ENCODE data around the gene CKAP2L.

Gene CKAP2L

DNA sequence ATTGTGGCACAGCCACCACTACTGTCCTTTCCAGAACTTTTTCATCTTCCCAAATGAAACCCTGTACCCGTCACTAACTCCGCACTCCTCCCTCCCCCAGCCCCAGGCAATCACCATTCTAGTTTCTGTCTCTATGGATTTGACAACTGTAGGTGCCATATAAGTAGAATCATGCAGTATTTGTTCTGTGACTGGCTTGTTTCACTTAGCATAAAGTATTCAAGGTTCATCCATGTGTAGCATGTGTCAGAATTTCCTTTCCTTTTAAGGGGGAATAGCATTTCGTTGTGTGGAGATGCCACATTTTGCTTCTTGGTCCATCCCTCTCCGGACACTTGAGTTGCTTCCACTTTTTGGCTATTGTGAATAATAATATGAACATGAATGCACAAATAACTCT, 842 bp upstream of the CKAP2L start:
- TF ChIP-seq POLR2A (IDR thresholded peaks at IDR 0.05; ENCODE audit: extremely low read depth, insufficient read length) (no peak), MYC (IDR thresholded peaks at IDR 0.05; ENCODE audit: low read depth, low read length) (no peak)
- TF ChIP-seq, protein P1, sequence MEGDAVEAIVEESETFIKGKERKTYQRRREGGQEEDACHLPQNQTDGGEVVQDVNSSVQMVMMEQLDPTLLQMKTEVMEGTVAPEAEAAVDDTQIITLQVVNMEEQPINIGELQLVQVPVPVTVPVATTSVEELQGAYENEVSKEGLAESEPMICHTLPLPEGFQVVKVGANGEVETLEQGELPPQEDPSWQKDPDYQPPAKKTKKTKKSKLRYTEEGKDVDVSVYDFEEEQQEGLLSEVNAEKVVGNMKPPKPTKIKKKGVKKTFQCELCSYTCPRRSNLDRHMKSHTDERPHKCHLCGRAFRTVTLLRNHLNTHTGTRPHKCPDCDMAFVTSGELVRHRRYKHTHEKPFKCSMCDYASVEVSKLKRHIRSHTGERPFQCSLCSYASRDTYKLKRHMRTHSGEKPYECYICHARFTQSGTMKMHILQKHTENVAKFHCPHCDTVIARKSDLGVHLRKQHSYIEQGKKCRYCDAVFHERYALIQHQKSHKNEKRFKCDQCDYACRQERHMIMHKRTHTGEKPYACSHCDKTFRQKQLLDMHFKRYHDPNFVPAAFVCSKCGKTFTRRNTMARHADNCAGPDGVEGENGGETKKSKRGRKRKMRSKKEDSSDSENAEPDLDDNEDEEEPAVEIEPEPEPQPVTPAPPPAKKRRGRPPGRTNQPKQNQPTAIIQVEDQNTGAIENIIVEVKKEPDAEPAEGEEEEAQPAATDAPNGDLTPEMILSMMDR (IDR thresholded peaks at IDR 0.05; ENCODE audit: low read depth, low read length) = no peak
- TF ChIP-seq, protein P2, sequence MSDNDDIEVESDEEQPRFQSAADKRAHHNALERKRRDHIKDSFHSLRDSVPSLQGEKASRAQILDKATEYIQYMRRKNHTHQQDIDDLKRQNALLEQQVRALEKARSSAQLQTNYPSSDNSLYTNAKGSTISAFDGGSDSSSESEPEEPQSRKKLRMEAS (IDR thresholded peaks at IDR 0.05; ENCODE audit: low read depth, low read length) = no peak
- H3K4me3 ChIP-seq (ENCODE audit: low read depth, low read length) = peak overlapping the region; percentile 85
- no peak for DNase-seq (ENCODE audit: low read depth)

DNA sequence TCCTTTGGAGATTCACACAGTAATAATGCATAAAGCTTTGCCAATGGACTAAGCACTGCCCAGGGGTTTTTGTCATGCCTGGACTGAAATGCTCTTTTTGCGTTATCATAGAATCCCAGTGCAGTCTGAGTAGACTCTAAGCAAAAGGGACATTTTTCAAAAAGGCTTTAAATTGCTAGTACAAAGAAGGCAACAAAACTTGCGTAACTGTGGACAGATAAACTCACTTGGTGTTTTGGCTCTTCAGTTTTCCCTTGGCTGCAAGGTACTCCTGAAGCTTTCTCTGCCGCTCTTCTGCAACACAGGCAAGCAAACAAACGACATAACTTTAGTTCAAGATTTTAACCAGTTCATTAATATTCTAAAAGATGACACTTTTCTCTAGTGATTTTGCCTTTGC, 2.1 kb downstream of the CKAP2L start:
- no peak for DNase-seq (ENCODE audit: low read depth)
- TF ChIP-seq, protein P2 (IDR thresholded peaks at IDR 0.05; ENCODE audit: low read depth, low read length) = no peak
- TF ChIP-seq POLR2A (IDR thresholded peaks at IDR 0.05; ENCODE audit: extremely low read depth, insufficient read length) (no peak), MYC (IDR thresholded peaks at IDR 0.05; ENCODE audit: low read depth, low read length) (no peak)
- TF ChIP-seq, protein P1 (IDR thresholded peaks at IDR 0.05; ENCODE audit: low read depth, low read length) = no peak
- H3K4me3 ChIP-seq (ENCODE audit: low read depth, low read length) = peak overlapping the region; percentile 12

DNA sequence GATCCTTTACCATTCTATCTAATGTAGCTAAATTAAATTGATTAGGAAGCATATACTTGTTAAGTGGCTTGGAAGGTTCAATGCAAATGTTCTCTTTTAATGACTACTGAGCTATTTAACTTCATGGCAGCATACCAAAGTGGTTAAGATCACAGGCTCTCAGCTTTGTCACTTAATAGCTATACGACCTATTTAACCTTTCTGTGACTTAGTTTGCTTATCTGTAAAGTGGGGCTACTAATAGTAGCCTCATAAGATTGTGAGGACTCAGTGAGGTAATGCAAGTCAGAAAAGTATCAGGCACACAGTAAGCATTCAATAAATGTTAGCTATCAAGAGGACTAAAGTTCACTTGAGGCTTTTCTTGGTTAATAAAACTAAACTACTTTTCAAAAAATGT, 4.3 kb downstream of the CKAP2L start:
- DNase-seq (ENCODE audit: low read depth) = no peak
- no peak overlapping the region for H3K4me3 ChIP-seq (ENCODE audit: low read depth, low read length)
- TF ChIP-seq MYC (IDR thresholded peaks at IDR 0.05; ENCODE audit: low read depth, low read length) = no peak
- TF ChIP-seq POLR2A (IDR thresholded peaks at IDR 0.05; ENCODE audit: extremely low read depth, insufficient read length) = no peak

DNA sequence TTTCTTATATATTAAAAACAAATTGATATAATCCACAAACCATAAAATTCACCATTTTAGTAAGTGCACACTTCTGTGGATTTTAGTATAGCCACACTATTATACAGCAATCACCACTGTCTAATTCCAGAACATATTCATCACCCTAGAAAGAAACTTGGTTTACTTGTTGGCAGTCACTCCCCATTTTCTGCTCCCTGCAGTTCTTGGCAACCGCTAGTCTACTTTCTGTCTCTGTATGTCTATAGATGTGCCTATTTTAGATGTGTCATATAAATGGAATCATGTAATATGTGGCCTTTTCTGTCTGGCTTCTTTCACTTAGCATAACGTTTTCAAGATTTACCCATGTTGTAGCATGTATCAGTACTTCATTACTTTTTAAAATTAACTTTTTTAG, 5.7 kb downstream of the CKAP2L start:
- TF ChIP-seq MYC (IDR thresholded peaks at IDR 0.05; ENCODE audit: low read depth, low read length) (no peak), POLR2A (IDR thresholded peaks at IDR 0.05; ENCODE audit: extremely low read depth, insufficient read length) (no peak)
- TF ChIP-seq, protein P1 (IDR thresholded peaks at IDR 0.05; ENCODE audit: low read depth, low read length) = no peak
- TF ChIP-seq, protein P2 (IDR thresholded peaks at IDR 0.05; ENCODE audit: low read depth, low read length) = no peak
- no peak for DNase-seq (ENCODE audit: low read depth)
- H3K4me3 ChIP-seq (ENCODE audit: low read depth, low read length) = no peak overlapping the region

DNA sequence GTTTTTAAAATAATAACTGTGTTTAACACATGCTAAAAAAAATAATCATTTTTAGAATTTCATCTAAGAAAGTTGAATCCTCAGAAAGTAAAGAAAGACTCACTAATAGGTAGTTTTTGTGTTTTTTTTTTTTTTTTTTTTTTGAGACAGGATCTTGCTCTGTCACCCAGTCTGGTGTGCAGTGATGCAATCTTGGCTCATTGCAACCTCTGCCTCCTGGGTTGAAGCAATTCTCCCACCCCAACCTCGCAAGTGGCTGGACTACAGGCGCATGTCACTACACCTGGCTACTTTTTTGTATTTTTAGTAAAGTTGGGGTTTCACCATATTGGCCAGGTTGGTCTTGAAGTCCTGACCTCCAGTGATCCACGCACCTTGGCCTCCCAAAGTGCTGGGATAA, 7.1 kb downstream of the CKAP2L start:
- H3K4me3 ChIP-seq (ENCODE audit: low read depth, low read length) = no peak overlapping the region
- peak; percentile 44 for DNase-seq (ENCODE audit: low read depth)
- TF ChIP-seq MYC (IDR thresholded peaks at IDR 0.05; ENCODE audit: low read depth, low read length) (no peak), POLR2A (IDR thresholded peaks at IDR 0.05; ENCODE audit: extremely low read depth, insufficient read length) (no peak)
- TF ChIP-seq, protein P2 (IDR thresholded peaks at IDR 0.05; ENCODE audit: low read depth, low read length) = no peak
- TF ChIP-seq, protein P1 (IDR thresholded peaks at IDR 0.05; ENCODE audit: low read depth, low read length) = no peak

DNA sequence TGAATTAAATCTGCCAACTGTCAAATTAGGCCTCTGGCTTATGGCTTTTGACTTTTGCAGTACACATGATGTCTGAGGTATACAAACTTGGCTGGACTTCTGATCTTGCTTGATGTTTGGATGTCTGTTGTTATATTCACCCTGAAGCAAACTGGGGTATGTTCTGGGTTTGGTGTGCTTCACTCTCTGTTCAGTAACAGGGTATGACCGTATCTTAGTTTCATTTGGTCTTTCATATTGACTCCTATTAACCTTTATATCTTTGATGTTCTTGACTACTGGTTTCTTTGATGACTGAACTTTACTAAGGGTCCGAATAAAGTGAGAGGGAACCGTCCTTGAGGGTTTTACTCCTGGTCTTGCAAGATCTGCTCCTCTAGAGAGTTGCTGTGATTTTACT, 8.2 kb downstream of the CKAP2L start:
- no peak for DNase-seq (ENCODE audit: low read depth)
- TF ChIP-seq POLR2A (IDR thresholded peaks at IDR 0.05; ENCODE audit: extremely low read depth, insufficient read length) (no peak), MYC (IDR thresholded peaks at IDR 0.05; ENCODE audit: low read depth, low read length) (no peak)
- TF ChIP-seq, protein P1 (IDR thresholded peaks at IDR 0.05; ENCODE audit: low read depth, low read length) = no peak
- TF ChIP-seq, protein P2 (IDR thresholded peaks at IDR 0.05; ENCODE audit: low read depth, low read length) = no peak
- no peak overlapping the region for H3K4me3 ChIP-seq (ENCODE audit: low read depth, low read length)

All from NB4 (cell line).